OCI-LY3 (cell line): ENCODE measurements around the gene THRSP.

Experiments
- EZH2phosphoT487 ChIP-seq: fragments of 200-600 bp; shearing (Covaris generic); IDR thresholded peaks from 2 replicates; pipeline ENCODE4 v1.6.1; 2018; ENCODE audit warnings: antibody characterized with exemption, mixed run types, low read depth
- TF ChIP-seq, protein P1 (sequence below): fragments of 200-600, 300-600 bp; sonication (generic); IDR thresholded peaks from 2 replicates; pipeline ENCODE4 v1.5.1; 2014; ENCODE audit warnings: antibody characterized with exemption, low read length, low read depth

DNA sequence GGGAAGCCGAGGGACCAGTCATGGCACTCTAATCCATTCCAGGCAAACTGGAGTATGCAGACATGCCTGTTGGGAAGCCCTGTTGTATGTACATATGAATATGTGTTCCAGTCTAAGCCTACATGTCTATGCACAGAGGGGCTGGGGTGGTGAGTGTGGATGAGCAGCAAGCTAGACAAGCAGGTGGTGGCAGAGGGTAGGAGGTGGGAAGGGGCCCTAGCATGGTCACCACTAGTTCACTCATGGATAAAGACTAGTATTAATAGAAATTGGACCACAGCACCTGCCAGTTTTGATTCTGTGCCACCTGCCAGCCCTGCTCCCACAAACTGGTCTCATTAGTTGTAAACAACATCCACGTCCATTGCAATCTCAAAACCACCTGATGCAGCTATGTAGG is 1.5 kb downstream of the THRSP start:
- TF ChIP-seq, protein P1, sequence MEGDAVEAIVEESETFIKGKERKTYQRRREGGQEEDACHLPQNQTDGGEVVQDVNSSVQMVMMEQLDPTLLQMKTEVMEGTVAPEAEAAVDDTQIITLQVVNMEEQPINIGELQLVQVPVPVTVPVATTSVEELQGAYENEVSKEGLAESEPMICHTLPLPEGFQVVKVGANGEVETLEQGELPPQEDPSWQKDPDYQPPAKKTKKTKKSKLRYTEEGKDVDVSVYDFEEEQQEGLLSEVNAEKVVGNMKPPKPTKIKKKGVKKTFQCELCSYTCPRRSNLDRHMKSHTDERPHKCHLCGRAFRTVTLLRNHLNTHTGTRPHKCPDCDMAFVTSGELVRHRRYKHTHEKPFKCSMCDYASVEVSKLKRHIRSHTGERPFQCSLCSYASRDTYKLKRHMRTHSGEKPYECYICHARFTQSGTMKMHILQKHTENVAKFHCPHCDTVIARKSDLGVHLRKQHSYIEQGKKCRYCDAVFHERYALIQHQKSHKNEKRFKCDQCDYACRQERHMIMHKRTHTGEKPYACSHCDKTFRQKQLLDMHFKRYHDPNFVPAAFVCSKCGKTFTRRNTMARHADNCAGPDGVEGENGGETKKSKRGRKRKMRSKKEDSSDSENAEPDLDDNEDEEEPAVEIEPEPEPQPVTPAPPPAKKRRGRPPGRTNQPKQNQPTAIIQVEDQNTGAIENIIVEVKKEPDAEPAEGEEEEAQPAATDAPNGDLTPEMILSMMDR: no peak
- TF ChIP-seq EZH2phosphoT487: no peak
